Smooth muscle cell (in vitro differentiated cells): ENCODE measurements around the gene MXRA5. TPM values are rescaled to one million over a fixed set of nuclear protein-coding genes. Genes with fewer than 3 reads are reported as not detected.

Experiments
- DNase-seq: peaks from one replicate; lab custom pipeline; 2025; ENCODE audit not compliant: unreplicated experiment; lab: John Stamatoyannopoulos, UW
- H2AFZ ChIP-seq: fragments of 200-600 bp; sonication (generic); 2 replicates; pipeline ENCODE4 v1.6.0; 2016; ENCODE audit warnings: antibody characterized with exemption, low read depth, mild to moderate bottlenecking
- H3F3A ChIP-seq: fragments of 200-600 bp; sonication (generic); 2 replicates; pipeline ENCODE4 v1.6.0; 2017; ENCODE audit warnings: antibody characterized with exemption, low read depth
- H3K27ac ChIP-seq: fragments of 200-600 bp; sonication (generic); 2 replicates; pipeline ENCODE4 v1.5.1; 2016; ENCODE audit warnings: low read depth, mild to moderate bottlenecking
- H3K27me3 ChIP-seq: fragments of 200-600 bp; sonication (generic); 2 replicates; pipeline ENCODE4 v1.6.1; 2016; ENCODE audit warnings: low read depth, mild to moderate bottlenecking
- H3K36me3 ChIP-seq: fragments of 200-600 bp; sonication (generic); 2 replicates; pipeline ENCODE4 v1.5.1; 2016; ENCODE audit warnings: low read depth
- H3K4me1 ChIP-seq: fragments of 200-600 bp; sonication (generic); 2 replicates; pipeline ENCODE4 v1.5.1; 2016; ENCODE audit warnings: low read depth
- H3K4me2 ChIP-seq: fragments of 200-600 bp; sonication (generic); 2 replicates; pipeline ENCODE4 v1.6.0; 2016; ENCODE audit warnings: mild to moderate bottlenecking
- H3K4me3 ChIP-seq: fragments of 200-600 bp; sonication (generic); 2 replicates; pipeline ENCODE4 v1.5.1; 2016; ENCODE audit warnings: mild to moderate bottlenecking
- H3K79me2 ChIP-seq: fragments of 200-600 bp; sonication (generic); 2 replicates; pipeline ENCODE4 v1.6.0; 2016; ENCODE audit warnings: low read depth, mild to moderate bottlenecking
- H3K9ac ChIP-seq: fragments of 200-600 bp; sonication (generic); 2 replicates; pipeline ENCODE4 v1.6.0; 2016; ENCODE audit warnings: low read depth
- H3K9me3 ChIP-seq: fragments of 200-600 bp; sonication (generic); replicated peaks from 2 replicates; pipeline ENCODE4 v1.5.1; 2016; ENCODE audit warnings: low read depth
- H4K20me1 ChIP-seq: fragments of 200-600 bp; sonication (generic); 2 replicates; pipeline ENCODE4 v1.6.0; 2016; ENCODE audit warnings: low read depth
- CTCF ChIP-seq: fragments of 200-600 bp; sonication (generic); IDR thresholded peaks from 2 replicates; pipeline ENCODE4 v1.5.1; 2017; ENCODE audit warnings: borderline replicate concordance, mild to moderate bottlenecking, antibody characterized with exemption; ENCODE audit not compliant: insufficient read depth, poor library complexity, severe bottlenecking
- WGBS: methylation state at CpG from one replicate; pipeline ENCODE4 v1.1.7; 2016; ENCODE audit warnings: low lambda C conversion rate; 5-methylcytosine and 5-hydroxymethylcytosine counted together
- polyA plus RNA-seq: library from polyadenylated mRNA; unstranded; fragments of >200 nt; fragmentation: Nextera tagmentation; extraction: Ambion mirVana; gene quantifications from 2 replicates; pipeline ENCODE4 v1.2.1, GENCODE V29; 2016
- total RNA-seq: library from RNA; depleted of rRNA; stranded (reverse); fragments of >200 nt; gene quantifications from 2 replicates; pipeline ENCODE4 v1.2.3, GENCODE V29; 2014

Gene MXRA5
- total and polyA plus RNA-seq, 2 experiments from 2014 or later: 167 to 431 TPM

GRCh38 chrX:3340016-3340415 lies 6.4 kb downstream of the MXRA5 start:
- H2AFZ ChIP-seq: no peak overlapping the region
- H3K36me3 ChIP-seq: peaks cover 14% of the 10 kb centered on the region
- H3K4me1 ChIP-seq: peaks cover 6% of the 10 kb centered on the region
- no peaks in the 10 kb centered on the region for H3F3A ChIP-seq
- DNase-seq: no peak
- H3K9me3 ChIP-seq: no peaks in the 10 kb centered on the region
- H3K79me2 ChIP-seq: peaks cover 56% of the 10 kb centered on the region
- TF ChIP-seq CTCF: no peak
- H3K4me2 ChIP-seq: no peak overlapping the region
- no peak overlapping the region for H3K27ac ChIP-seq
- H3K9ac ChIP-seq: no peak overlapping the region
- no peak overlapping the region for H3K4me3 ChIP-seq
- H3K27me3 ChIP-seq: no peaks in the 10 kb centered on the region
- WGBS: 87% methylated on average over 1 of the region's 1 CpG
- peaks cover 41% of the 10 kb centered on the region for H4K20me1 ChIP-seq

GRCh38 chrX:3326681-3327080 lies 19.8 kb downstream of the MXRA5 start:
- H3K9me3 ChIP-seq: no peaks in the 10 kb centered on the region
- H3K9ac ChIP-seq: no peak overlapping the region
- H3F3A ChIP-seq: no peaks in the 10 kb centered on the region
- H3K79me2 ChIP-seq: no peaks in the 10 kb centered on the region
- no peak for DNase-seq
- no peaks in the 10 kb centered on the region for H3K4me1 ChIP-seq
- no peaks in the 10 kb centered on the region for H3K27me3 ChIP-seq
- H3K27ac ChIP-seq: peak overlapping the region; percentile 46
- no peak overlapping the region for H3K4me3 ChIP-seq
- no peak for TF ChIP-seq CTCF
- H2AFZ ChIP-seq: no peak overlapping the region
- peaks cover 7% of the 10 kb centered on the region for H4K20me1 ChIP-seq
- WGBS: 40% methylated on average over 7 of the region's 7 CpGs
- peaks cover 8% of the 10 kb centered on the region for H3K36me3 ChIP-seq
- no peak overlapping the region for H3K4me2 ChIP-seq

GRCh38 chrX:3320471-3321046 lies 25.9 kb downstream of the MXRA5 start:
- no peaks in the 10 kb centered on the region for H3K9me3 ChIP-seq
- no peak overlapping the region for H2AFZ ChIP-seq
- no peak for TF ChIP-seq CTCF
- peaks cover 18% of the 10 kb centered on the region for H3K79me2 ChIP-seq
- no peaks in the 10 kb centered on the region for H3K4me1 ChIP-seq
- peaks cover 11% of the 10 kb centered on the region for H3K36me3 ChIP-seq
- no peaks in the 10 kb centered on the region for H3F3A ChIP-seq
- peaks cover 2% of the 10 kb centered on the region for H4K20me1 ChIP-seq
- no peak overlapping the region for H3K27ac ChIP-seq
- 74% methylated on average over 7 of the region's 7 CpGs for WGBS
- H3K4me3 ChIP-seq: no peak overlapping the region
- no peak for DNase-seq
- no peaks in the 10 kb centered on the region for H3K27me3 ChIP-seq
- no peak overlapping the region for H3K9ac ChIP-seq
- no peak overlapping the region for H3K4me2 ChIP-seq

- no peak for TF ChIP-seq CTCF
- Histone ChIP-seq H3K4me2 (no peak overlapping the region), H3K79me2 (peaks cover 25% of the 10 kb centered on the region), H3K9me3 (no peaks in the 10 kb centered on the region), H3F3A (no peaks in the 10 kb centered on the region), H4K20me1 (peaks cover 22% of the 10 kb centered on the region), H2AFZ (no peak overlapping the region), H3K4me3 (no peak overlapping the region), H3K9ac (no peak overlapping the region), H3K36me3 (peaks cover 6% of the 10 kb centered on the region), H3K27ac (no peak overlapping the region), H3K4me1 (no peaks in the 10 kb centered on the region), H3K27me3 (no peaks in the 10 kb centered on the region)
- WGBS: 97% methylated on average over 47 of the region's 47 CpGs
- DNase-seq: no peak
These were observed 29.2 kb downstream of the MXRA5 start for GRCh38 chrX:3317191-3317718.
